H9 (cell line): ENCODE data around the gene HOXC12. TPM values are rescaled to one million over a fixed set of nuclear protein-coding genes. Genes with fewer than 3 reads are reported as not detected.

Experiments used
- DNase-seq: peaks from one replicate; pipeline ENCODE4 v3.0.0-alpha.2; 2017
- H2AFZ ChIP-seq: one replicate; pipeline ENCODE4 v1.6.1; 2013; ENCODE audit warnings: mild to moderate bottlenecking, low read length, control low read depth, moderate library complexity
- H2AK5ac ChIP-seq: 2 replicates; pipeline ENCODE4 v1.6.1; 2013; ENCODE audit warnings: low read length, control low read depth, mixed read lengths; ENCODE audit not compliant: insufficient read length
- H2BK120ac ChIP-seq: one replicate; pipeline ENCODE4 v1.6.1; 2013; ENCODE audit warnings: low read depth, mild to moderate bottlenecking, low read length, control low read depth, inconsistent platforms; ENCODE audit not compliant: poor library complexity, severe bottlenecking
- H2BK12ac ChIP-seq: 2 replicates; pipeline ENCODE4 v1.6.1; 2013; ENCODE audit warnings: low read length, control low read depth, mixed read lengths, low read depth; ENCODE audit not compliant: insufficient read length
- H2BK15ac ChIP-seq: 2 replicates; pipeline ENCODE4 v1.6.1; 2013; ENCODE audit warnings: low read depth, low read length, control low read depth
- H2BK20ac ChIP-seq: one replicate; pipeline ENCODE4 v1.6.1; 2013; ENCODE audit warnings: low read depth, mild to moderate bottlenecking, low read length, control low read depth, inconsistent platforms; ENCODE audit not compliant: poor library complexity, severe bottlenecking
- H2BK5ac ChIP-seq: 2 replicates; pipeline ENCODE4 v1.6.1; 2013; ENCODE audit warnings: low read length, control low read depth, mixed read lengths; ENCODE audit not compliant: insufficient read length
- H3K14ac ChIP-seq: 2 replicates; pipeline ENCODE4 v1.6.1; 2013; ENCODE audit warnings: low read length, control low read depth; ENCODE audit not compliant: insufficient read depth
- H3K18ac ChIP-seq: 2 replicates; pipeline ENCODE4 v1.6.1; 2013; ENCODE audit warnings: low read depth, mild to moderate bottlenecking, mixed read lengths, low read length, control low read depth; ENCODE audit not compliant: insufficient read length
- H3K23ac ChIP-seq: 2 replicates; pipeline ENCODE4 v1.6.1; 2013; ENCODE audit warnings: low read length, control low read depth, mixed read lengths, low read depth; ENCODE audit not compliant: insufficient read length
- H3K23me2 ChIP-seq: 2 replicates; pipeline ENCODE4 v1.6.1; 2013; ENCODE audit warnings: low read depth, mild to moderate bottlenecking, mixed read lengths, low read length, control low read depth; ENCODE audit not compliant: insufficient read length, poor library complexity, severe bottlenecking
- H3K27ac ChIP-seq: 2 replicates; pipeline ENCODE4 v1.5.1; 2013; ENCODE audit warnings: low read length, control low read depth, mixed read lengths, low read depth; ENCODE audit not compliant: insufficient read length
- H3K27me3 ChIP-seq: 2 replicates; pipeline ENCODE4 v1.6.1; 2013; ENCODE audit warnings: low read length, control low read depth, inconsistent platforms; ENCODE audit not compliant: insufficient read depth
- H3K4ac ChIP-seq: 2 replicates; pipeline ENCODE4 v1.6.1; 2013; ENCODE audit warnings: low read depth, mild to moderate bottlenecking, control low read depth, inconsistent platforms, low read length, moderate library complexity
- H3K4me1 ChIP-seq: 2 replicates; pipeline ENCODE4 v1.6.1; 2013; ENCODE audit warnings: low read length, control low read depth, inconsistent platforms; ENCODE audit not compliant: insufficient read depth
- H3K4me2 ChIP-seq: 2 replicates; pipeline ENCODE4 v1.6.1; 2013; ENCODE audit warnings: low read length, control low read depth, mixed read lengths; ENCODE audit not compliant: insufficient read length, insufficient read depth
- H3K56ac ChIP-seq: 2 replicates; pipeline ENCODE4 v1.6.1; 2013; ENCODE audit warnings: low read depth, mild to moderate bottlenecking, mixed read lengths, low read length, control low read depth; ENCODE audit not compliant: insufficient read length
- H3K79me1 ChIP-seq: 2 replicates; pipeline ENCODE4 v1.6.1; 2013; ENCODE audit warnings: low read depth, mild to moderate bottlenecking, moderate library complexity, low read length, control low read depth, inconsistent platforms; ENCODE audit not compliant: insufficient read depth, poor library complexity, severe bottlenecking
- H3K79me2 ChIP-seq: 2 replicates; pipeline ENCODE4 v1.6.1; 2013; ENCODE audit warnings: low read length, control low read depth, inconsistent platforms; ENCODE audit not compliant: insufficient read depth
- H3K9ac ChIP-seq: 2 replicates; pipeline ENCODE4 v1.6.1; 2013; ENCODE audit warnings: low read length, control low read depth, mixed read lengths; ENCODE audit not compliant: insufficient read length; ENCODE audit errors: extremely low read depth
- H3K9me3 ChIP-seq: one replicate; pipeline ENCODE4 v1.6.1; 2013; ENCODE audit warnings: low read depth, low read length, inconsistent platforms; ENCODE audit not compliant: control insufficient read depth
- H3T11ph ChIP-seq: one replicate; pipeline ENCODE4 v1.6.1; 2013; ENCODE audit warnings: mild to moderate bottlenecking, low read length, control low read depth, inconsistent platforms
- H4K20me1 ChIP-seq: one replicate; pipeline ENCODE4 v1.6.1; 2013; ENCODE audit not compliant: control insufficient read depth, insufficient read length, insufficient read depth
- H4K5ac ChIP-seq: 2 replicates; pipeline ENCODE4 v1.6.1; 2013; ENCODE audit warnings: low read depth, mild to moderate bottlenecking, mixed read lengths, low read length, control low read depth; ENCODE audit not compliant: insufficient read length
- H4K8ac ChIP-seq: replicated peaks from 2 replicates; pipeline ENCODE4 v1.6.1; 2013; ENCODE audit warnings: low read length, control low read depth, mixed read lengths, low read depth; ENCODE audit not compliant: insufficient read length
- H4K91ac ChIP-seq: 2 replicates; pipeline ENCODE4 v1.6.1; 2013; ENCODE audit warnings: low read depth, mild to moderate bottlenecking, moderate library complexity, mixed read lengths, low read length, control low read depth; ENCODE audit not compliant: insufficient read length
- H3K27ac Mint-ChIP-seq, 3 experiments: 2 replicates in 2 of 3; 3 replicates in 1 of 3; pipeline ENCODE4 v1.8.0; 2020 to 2021; ENCODE audit warnings: mixed read lengths in 3 of 3, mild to moderate bottlenecking in 1 of 3, moderate library complexity in 1 of 3
- H3K27me3 Mint-ChIP-seq: 2 replicates; pipeline ENCODE4 v1.8.0; 2021; ENCODE audit warnings: low read depth, mild to moderate bottlenecking, moderate library complexity, mixed read lengths
- H3K36me3 Mint-ChIP-seq, 3 experiments: 2 replicates in 2 of 3; 3 replicates in 1 of 3; pipeline ENCODE4 v1.8.0; 2020 to 2021; ENCODE audit warnings: low read depth in 3 of 3, mixed read lengths in 3 of 3; ENCODE audit not compliant: insufficient read depth in 1 of 3
- H3K4me1 Mint-ChIP-seq, 2 experiments: 2 replicates each; pipeline ENCODE4 v1.8.0; 2020; ENCODE audit warnings: mixed read lengths in 2 of 2
- H3K4me3 Mint-ChIP-seq, 2 experiments: 2 replicates in 1 of 2; 3 replicates in 1 of 2; pipeline ENCODE4 v1.8.0; 2020 to 2021; ENCODE audit warnings: mild to moderate bottlenecking in 2 of 2, mixed read lengths in 2 of 2, moderate library complexity in 1 of 2
- H3K9me3 Mint-ChIP-seq, 2 experiments: 2 replicates in 1 of 2; 3 replicates in 1 of 2; pipeline ENCODE4 v1.8.0; 2020; ENCODE audit warnings: mild to moderate bottlenecking in 2 of 2, mixed read lengths in 2 of 2, moderate library complexity in 1 of 2
- CTCF ChIP-seq: fragments of 200-600 bp; sonication (generic); conservative IDR thresholded peaks from 3 replicates; pipeline ENCODE4 v1.8.0; 2021; ENCODE audit warnings: antibody characterized with exemption, mild to moderate bottlenecking
- WGBS: extraction: QIAGEN DNeasy Blood & Tissue Kit; methylation state at CpG from one replicate; pipeline ENCODE4 v1.1.7; 2013; ENCODE audit warnings: missing lambda C conversion rate, low lambda C conversion rate, mixed read lengths; ENCODE audit not compliant: insufficient read length; ENCODE audit errors: extremely low coverage; 5-methylcytosine and 5-hydroxymethylcytosine counted together
- total RNA-seq: library from RNA; stranded (reverse); gene quantifications from 2 replicates; pipeline ENCODE4 v1.2.1, GENCODE V29; 2021

The HOXC12 gene
- total RNA-seq, 1 experiment from 2014 or later = not detected

DNA sequence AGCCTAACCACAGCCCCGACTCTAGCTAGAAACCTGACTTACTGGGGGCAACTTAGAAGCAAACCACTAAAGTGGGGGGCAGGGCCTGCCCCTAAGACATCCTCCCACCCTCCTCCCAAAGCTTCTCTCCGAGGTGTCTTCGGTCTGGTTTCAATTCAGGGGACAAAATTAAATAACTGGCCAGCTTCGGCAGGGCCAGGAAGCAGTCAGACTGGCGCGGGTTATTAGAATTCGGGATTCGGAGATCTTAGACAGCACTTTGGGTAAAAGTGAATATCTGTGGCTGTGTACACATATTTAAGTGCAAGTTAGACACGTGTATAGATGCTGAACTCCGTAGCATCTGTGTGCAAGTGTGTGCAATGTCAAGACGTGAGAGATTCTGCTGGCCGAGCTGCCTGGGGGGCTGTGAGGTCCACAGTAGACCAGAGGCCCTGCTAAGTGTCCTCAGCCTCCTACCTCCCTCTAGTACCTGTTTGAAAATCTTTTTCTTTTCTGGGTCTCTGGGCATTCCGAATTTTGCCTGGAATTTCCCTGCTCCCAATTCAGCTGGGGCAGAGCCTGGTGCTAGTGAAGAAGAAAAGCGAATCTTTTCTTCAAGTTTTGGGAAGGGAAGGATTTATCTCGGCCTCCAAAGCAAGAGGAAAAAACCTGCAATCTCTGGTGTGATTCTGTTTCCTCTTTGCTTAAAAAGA lies 26.2 kb downstream of the HOXC12 start:
- H3K27ac ChIP-seq = no peak overlapping the region

More for the DNA sequence above, 26.2 kb downstream of the HOXC12 start:
- H4K5ac ChIP-seq = no peak overlapping the region
- Mint-ChIP-seq H3K27ac (no peak overlapping the region), H3K9me3 (peaks cover 6 to 18% of the 10 kb centered on the region in 2 experiments; a peak in 4 of 5 replicates), H3K4me1 (peaks cover 0 to 12% of the 10 kb centered on the region in 2 experiments; a peak in 2 of 4 replicates), H3K4me3 (no peak overlapping the region), H3K27me3 (peaks cover 100% of the 10 kb centered on the region), H3K36me3 (no peaks in the 10 kb centered on the region; a peak in 2 of 7 replicates)
- H4K20me1 ChIP-seq = no peaks in the 10 kb centered on the region
- no peak overlapping the region for H4K8ac ChIP-seq
- no peak overlapping the region for H3K9ac ChIP-seq
- H3K23me2 ChIP-seq = no peaks in the 10 kb centered on the region
- TF ChIP-seq CTCF = no peak
- H3K27me3 ChIP-seq = peaks cover 94% of the 10 kb centered on the region
- no peak overlapping the region for H3K4me2 ChIP-seq
- H2BK12ac ChIP-seq = no peak overlapping the region
- no peaks in the 10 kb centered on the region for H3K79me2 ChIP-seq
- H3K18ac ChIP-seq = no peak overlapping the region
- no CpG with 5 or more reads among the region's 15 CpGs for WGBS
- H2AFZ ChIP-seq = no peak overlapping the region
- no peaks in the 10 kb centered on the region for H3K4me1 ChIP-seq
- no peak overlapping the region for H4K91ac ChIP-seq
- no peak overlapping the region for H2BK15ac ChIP-seq
- no peak overlapping the region for H2BK20ac ChIP-seq
- no peak overlapping the region for H2BK120ac ChIP-seq
- no peak overlapping the region for H3K56ac ChIP-seq
- H3K14ac ChIP-seq = no peak overlapping the region
- no peak for DNase-seq
- no peaks in the 10 kb centered on the region for H3K79me1 ChIP-seq
- H3K9me3 ChIP-seq = no peaks in the 10 kb centered on the region
- no peak overlapping the region for H3K4ac ChIP-seq
- H2AK5ac ChIP-seq = no peak overlapping the region
- H3K23ac ChIP-seq = no peak overlapping the region
- no peak overlapping the region for H3T11ph ChIP-seq
- no peak overlapping the region for H2BK5ac ChIP-seq
